ENCODE data around the gene MADCAM1.
A peak's percentile ranks its signal among the peaks of the same experiment; 100 is the strongest.
"Not testable (repeated sequence)": the region's sequence is repeated elsewhere in the genome, so short reads cannot be mapped to it uniquely, and the experiment has no call there.

MADCAM1 gene

GRCh38 chr19:496112-496665 is at the start of gene MADCAM1:
TSS of gene MADCAM1 (plus strand) at chr19:496486. CDS start at chr19:496500, 14 bp downstream.
- Histone ChIP-seq H3K36me3 (ENCODE audit: insufficient read depth, low read depth, low read length) (no peaks in the 10 kb centered on the region), H3K27me3 (ENCODE audit: insufficient read depth, low read length) (peaks cover 39% of the 10 kb centered on the region), H3K4me1 (ENCODE audit: insufficient read depth, low read length) (no peaks in the 10 kb centered on the region), H3K4me3 (ENCODE audit: low read length) (peak within 1 kb of the TSS; percentile 50; the same call in 1 of the 2 replicates), H3K9me3 (ENCODE audit: insufficient read depth, low read depth, low read length) (no peaks in the 10 kb centered on the region), H3K27ac (ENCODE audit: low read length) (no peak within 1 kb of the TSS), H3K9ac (ENCODE audit: low read depth, low read length) (no peak within 1 kb of the TSS)

GRCh38 chr19:447064-447426 is 49.2 kb upstream of the MADCAM1 start:
- Histone ChIP-seq H3K4me3 (ENCODE audit: low read length) (no peak overlapping the region), H3K9ac (ENCODE audit: low read depth, low read length) (no peak overlapping the region), H3K9me3 (ENCODE audit: insufficient read depth, low read depth, low read length) (peaks cover 7% of the 10 kb centered on the region; the same call in 1 of the 2 replicates), H3K4me1 (ENCODE audit: insufficient read depth, low read length) (no peaks in the 10 kb centered on the region), H3K36me3 (ENCODE audit: insufficient read depth, low read depth, low read length) (no peaks in the 10 kb centered on the region), H3K27ac (ENCODE audit: low read length) (no peak overlapping the region), H3K27me3 (ENCODE audit: insufficient read depth, low read length) (no peaks in the 10 kb centered on the region)

GRCh38 chr19:447816-448560 is 48.3 kb upstream of the MADCAM1 start:
- Histone ChIP-seq H3K4me1 (ENCODE audit: insufficient read depth, low read length) (no peaks in the 10 kb centered on the region), H3K4me3 (ENCODE audit: low read length) (no peak overlapping the region), H3K27me3 (ENCODE audit: insufficient read depth, low read length) (no peaks in the 10 kb centered on the region), H3K9ac (ENCODE audit: low read depth, low read length) (no peak overlapping the region), H3K9me3 (ENCODE audit: insufficient read depth, low read depth, low read length) (peaks cover 7% of the 10 kb centered on the region; the same call in 1 of the 2 replicates), H3K27ac (ENCODE audit: low read length) (no peak overlapping the region), H3K36me3 (ENCODE audit: insufficient read depth, low read depth, low read length) (no peaks in the 10 kb centered on the region)

- Histone ChIP-seq H3K4me3 (ENCODE audit: low read length) (no peak overlapping the region), H3K9me3 (ENCODE audit: insufficient read depth, low read depth, low read length) (peaks cover 7% of the 10 kb centered on the region; the same call in 1 of the 2 replicates), H3K27me3 (ENCODE audit: insufficient read depth, low read length) (no peaks in the 10 kb centered on the region), H3K27ac (ENCODE audit: low read length) (no peak overlapping the region), H3K9ac (ENCODE audit: low read depth, low read length) (no peak overlapping the region), H3K36me3 (ENCODE audit: insufficient read depth, low read depth, low read length) (no peaks in the 10 kb centered on the region), H3K4me1 (ENCODE audit: insufficient read depth, low read length) (no peaks in the 10 kb centered on the region)
These were observed 46.4 kb upstream of the MADCAM1 start for GRCh38 chr19:449916-450315.

- H3K27me3 ChIP-seq (ENCODE audit: insufficient read depth, low read length); H3K36me3 ChIP-seq (ENCODE audit: insufficient read depth, low read depth, low read length); H3K9me3 ChIP-seq (ENCODE audit: insufficient read depth, low read depth, low read length); H3K4me1 ChIP-seq (ENCODE audit: insufficient read depth, low read length); H3K27ac ChIP-seq (ENCODE audit: low read length); H3K9ac ChIP-seq (ENCODE audit: low read depth, low read length); H3K4me3 ChIP-seq (ENCODE audit: low read length): not testable (repeated sequence)
These were observed 45.3 kb upstream of the MADCAM1 start for GRCh38 chr19:450912-451481.

GRCh38 chr19:452829-453228 is 43.5 kb upstream of the MADCAM1 start:
- Histone ChIP-seq H3K36me3 (ENCODE audit: insufficient read depth, low read depth, low read length) (no peaks in the 10 kb centered on the region), H3K27me3 (ENCODE audit: insufficient read depth, low read length) (no peaks in the 10 kb centered on the region), H3K27ac (ENCODE audit: low read length) (no peak overlapping the region), H3K4me3 (ENCODE audit: low read length) (no peak overlapping the region), H3K9me3 (ENCODE audit: insufficient read depth, low read depth, low read length) (peaks cover 7% of the 10 kb centered on the region; the same call in 1 of the 2 replicates), H3K9ac (ENCODE audit: low read depth, low read length) (no peak overlapping the region), H3K4me1 (ENCODE audit: insufficient read depth, low read length) (no peaks in the 10 kb centered on the region)

- Histone ChIP-seq H3K4me1 (ENCODE audit: insufficient read depth, low read length) (no peaks in the 10 kb centered on the region), H3K27ac (ENCODE audit: low read length) (no peak overlapping the region), H3K9ac (ENCODE audit: low read depth, low read length) (no peak overlapping the region), H3K4me3 (ENCODE audit: low read length) (no peak overlapping the region), H3K9me3 (ENCODE audit: insufficient read depth, low read depth, low read length) (peaks cover 7% of the 10 kb centered on the region; the same call in 1 of the 2 replicates), H3K27me3 (ENCODE audit: insufficient read depth, low read length) (no peaks in the 10 kb centered on the region), H3K36me3 (ENCODE audit: insufficient read depth, low read depth, low read length) (no peaks in the 10 kb centered on the region)
These were observed 42.7 kb upstream of the MADCAM1 start for GRCh38 chr19:453606-454005.

GRCh38 chr19:455031-455705 is 41.1 kb upstream of the MADCAM1 start:
- no peak overlapping the region for H3K27ac ChIP-seq (ENCODE audit: low read length)
- H3K9ac ChIP-seq (ENCODE audit: low read depth, low read length), result no peak overlapping the region
- peaks cover 7% of the 10 kb centered on the region; the same call in 1 of the 2 replicates for H3K9me3 ChIP-seq (ENCODE audit: insufficient read depth, low read depth, low read length)
- H3K27me3 ChIP-seq (ENCODE audit: insufficient read depth, low read length), result peaks cover 10% of the 10 kb centered on the region
- H3K4me1 ChIP-seq (ENCODE audit: insufficient read depth, low read length), result no peaks in the 10 kb centered on the region
- no peaks in the 10 kb centered on the region for H3K36me3 ChIP-seq (ENCODE audit: insufficient read depth, low read depth, low read length)
- no peak overlapping the region for H3K4me3 ChIP-seq (ENCODE audit: low read length)

- Histone ChIP-seq H3K4me1 (ENCODE audit: insufficient read depth, low read length) (no peaks in the 10 kb centered on the region), H3K9ac (ENCODE audit: low read depth, low read length) (no peak overlapping the region), H3K36me3 (ENCODE audit: insufficient read depth, low read depth, low read length) (no peaks in the 10 kb centered on the region), H3K4me3 (ENCODE audit: low read length) (no peak overlapping the region), H3K9me3 (ENCODE audit: insufficient read depth, low read depth, low read length) (peaks cover 5% of the 10 kb centered on the region; the same call in 1 of the 2 replicates), H3K27me3 (ENCODE audit: insufficient read depth, low read length) (peaks cover 12% of the 10 kb centered on the region), H3K27ac (ENCODE audit: low read length) (no peak overlapping the region)
These were observed 40.3 kb upstream of the MADCAM1 start for GRCh38 chr19:455851-456546.

- H3K4me3 ChIP-seq (ENCODE audit: low read length), result no peak overlapping the region
- no peaks in the 10 kb centered on the region for H3K36me3 ChIP-seq (ENCODE audit: insufficient read depth, low read depth, low read length)
- H3K9me3 ChIP-seq (ENCODE audit: insufficient read depth, low read depth, low read length), result no peaks in the 10 kb centered on the region
These were observed 39.7 kb upstream of the MADCAM1 start for GRCh38 chr19:456547-457110.

GRCh38 chr19:457636-458035 is 38.6 kb upstream of the MADCAM1 start:
- Histone ChIP-seq H3K4me3 (ENCODE audit: low read length) (no peak overlapping the region), H3K9ac (ENCODE audit: low read depth, low read length) (no peak overlapping the region), H3K27me3 (ENCODE audit: insufficient read depth, low read length) (peaks cover 28% of the 10 kb centered on the region), H3K9me3 (ENCODE audit: insufficient read depth, low read depth, low read length) (no peaks in the 10 kb centered on the region), H3K4me1 (ENCODE audit: insufficient read depth, low read length) (no peaks in the 10 kb centered on the region), H3K27ac (ENCODE audit: low read length) (no peak overlapping the region), H3K36me3 (ENCODE audit: insufficient read depth, low read depth, low read length) (no peaks in the 10 kb centered on the region)

More at GRCh38 chr19:456547-457110, 39.7 kb upstream of the MADCAM1 start:
- Histone ChIP-seq H3K27ac (ENCODE audit: low read length) (no peak overlapping the region), H3K9ac (ENCODE audit: low read depth, low read length) (no peak overlapping the region), H3K4me1 (ENCODE audit: insufficient read depth, low read length) (no peaks in the 10 kb centered on the region), H3K27me3 (ENCODE audit: insufficient read depth, low read length) (peaks cover 18% of the 10 kb centered on the region)
